Raji (cell line): Measurements from ENCODE around the gene TADA2B.
A peak's percentile ranks its signal among the peaks of the same experiment; 100 is the strongest.

ENCODE experiments used
- POLR2A ChIP-seq: IDR thresholded peaks from 2 replicates; pipeline ENCODE4 v1.6.1; 2011; ENCODE audit warnings: low read depth, low read length, control low read depth; ENCODE audit not compliant: insufficient read depth

The TADA2B gene

GRCh38 chr4:7096236-7096635 lies 53.1 kb downstream of the TADA2B start:
- no peak for TF ChIP-seq POLR2A

DNA sequence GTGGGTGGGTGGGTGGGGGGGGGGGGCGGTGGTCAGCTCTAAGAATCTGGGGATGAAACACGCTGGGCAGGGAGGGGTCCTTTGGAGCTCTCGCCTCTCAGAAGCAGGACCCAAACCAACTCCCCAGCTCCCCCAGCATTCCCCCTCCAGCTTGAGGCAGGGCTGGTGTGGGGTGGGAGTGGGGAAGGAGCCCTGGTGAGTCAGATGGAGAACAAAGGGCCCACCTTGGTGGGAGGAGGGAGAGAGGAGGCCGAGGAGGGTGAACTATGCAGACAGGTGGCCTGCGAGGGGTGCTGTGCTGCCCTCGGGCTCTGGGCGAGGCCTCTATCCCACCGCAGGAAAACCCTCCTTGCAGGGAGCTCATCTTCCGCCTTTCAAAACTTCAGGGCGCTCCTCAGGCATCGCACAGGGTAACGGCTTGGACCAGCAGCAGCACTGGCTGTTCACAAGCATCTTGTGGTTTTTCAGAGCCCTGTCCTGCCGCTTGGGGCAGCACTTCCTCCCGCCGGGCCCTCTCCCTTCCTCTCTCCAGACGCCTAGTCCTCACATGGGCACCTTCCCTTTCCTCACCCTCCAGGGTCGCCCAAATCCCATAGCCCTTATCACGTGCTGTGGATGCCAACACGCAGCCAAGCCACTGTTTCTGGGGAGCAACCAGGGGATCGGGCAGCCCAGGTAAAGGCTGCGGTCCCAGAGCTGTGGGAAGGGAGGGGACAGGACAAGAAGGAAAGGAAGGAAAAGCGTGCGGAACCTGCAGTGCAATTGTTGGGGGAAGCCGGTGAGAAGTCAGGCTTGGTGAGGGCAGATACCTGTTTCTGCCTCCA lies 58.7 kb downstream of the TADA2B start:
- no peak for TF ChIP-seq POLR2A

- TF ChIP-seq POLR2A, result peak; percentile 77
These were observed 59.9 kb downstream of the TADA2B start for GRCh38 chr4:7103031-7103606.

DNA sequence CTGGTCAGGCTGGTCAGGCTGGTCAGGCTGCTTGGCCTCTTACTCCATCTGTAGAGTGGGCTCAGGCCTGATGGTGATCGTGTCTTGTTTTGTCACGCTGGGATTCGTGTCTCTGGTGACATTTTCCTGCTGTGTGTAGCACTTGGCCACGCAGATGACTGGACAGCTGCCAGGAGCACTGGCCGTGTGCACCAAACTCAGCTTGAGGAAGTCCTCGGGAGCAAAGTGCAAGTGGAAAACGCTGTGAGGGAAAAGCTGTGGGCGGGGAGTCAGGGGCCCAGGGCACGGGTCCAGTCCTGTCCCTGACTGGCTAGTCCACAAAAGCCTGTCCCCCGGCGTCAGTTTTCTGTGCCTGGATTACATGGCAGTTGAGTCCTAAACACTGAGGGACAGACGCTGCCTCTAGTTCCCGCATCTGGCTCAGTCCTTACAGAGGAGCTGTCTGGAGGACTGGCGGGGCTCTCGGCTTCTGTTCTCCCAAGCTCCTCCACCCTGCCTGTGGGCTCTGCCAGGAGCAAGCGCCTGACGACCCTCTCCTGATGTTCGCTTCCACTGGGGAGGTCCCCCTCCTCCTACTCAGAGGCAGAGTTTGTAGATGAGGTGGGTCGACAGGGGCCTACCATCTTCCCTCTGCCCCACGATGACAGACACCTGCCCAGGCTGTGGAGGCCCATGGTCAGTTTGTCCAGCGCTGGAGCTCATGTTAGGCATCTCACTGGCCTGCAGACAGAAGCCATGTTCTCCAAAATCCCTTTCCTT lies 60.6 kb downstream of the TADA2B start:
- TF ChIP-seq POLR2A, result no peak

GRCh38 chr4:7104366-7105031 lies 61.3 kb downstream of the TADA2B start:
- TF ChIP-seq POLR2A, result no peak

GRCh38 chr4:7105276-7105675 lies 62.1 kb downstream of the TADA2B start:
- no peak for TF ChIP-seq POLR2A

DNA sequence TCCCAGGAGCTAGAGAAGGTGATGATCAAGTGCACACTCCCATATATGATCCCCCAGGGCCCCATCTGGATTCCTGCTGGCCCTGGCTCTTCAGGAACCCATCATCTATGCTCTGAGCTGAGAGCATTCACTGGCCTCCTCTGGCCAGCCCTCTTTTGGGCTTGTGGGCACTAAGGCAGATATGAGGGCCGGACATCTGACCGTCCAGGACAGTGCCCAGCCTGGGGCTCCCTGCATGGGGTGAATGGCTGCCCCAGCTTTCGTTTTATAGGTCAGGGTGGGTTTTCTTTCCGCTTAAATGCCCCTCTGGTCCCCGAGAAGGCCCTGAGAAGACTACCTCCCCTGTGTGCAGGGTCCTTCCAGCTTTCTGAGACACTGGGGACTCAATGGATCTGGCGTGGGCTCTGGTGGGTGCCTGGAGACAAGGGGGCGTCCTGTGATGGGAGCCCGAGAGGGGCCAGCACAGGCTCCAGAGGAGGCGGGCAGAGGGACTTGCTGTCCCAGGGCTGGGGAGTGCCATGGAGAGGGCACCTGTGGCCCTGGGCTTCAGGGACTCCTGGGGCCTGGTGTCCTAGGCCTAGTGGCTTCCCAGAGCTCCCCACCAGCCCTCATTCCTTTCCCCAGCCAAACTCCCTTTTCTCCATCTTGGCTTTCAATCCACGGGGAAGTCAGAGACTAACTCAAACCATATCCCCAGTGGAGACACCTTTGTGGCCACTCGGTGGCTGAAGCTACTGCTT lies 64.2 kb downstream of the TADA2B start:
- no peak for TF ChIP-seq POLR2A
